Esophagus squamous epithelium (tissue), 5 donors: Measurements from ENCODE around the gene CETN1. TPM values are rescaled to one million over a fixed set of nuclear protein-coding genes. Genes with fewer than 3 reads are reported as not detected.

ENCODE experiments used
- DNase-seq: peaks from one replicate; lab custom pipeline; 2025; lab: John Stamatoyannopoulos, UW
- H3K27ac ChIP-seq, 4 donors: fragments of 200-600 bp; sonication (generic); one replicate each; pipeline ENCODE4 v1.5.1; 2016 to 2019; ENCODE audit warnings: mild to moderate bottlenecking in 1 of 4
- H3K27me3 ChIP-seq, 4 donors: fragments of 200-600 bp; sonication (generic); 1 replicate in 3 of 4; 2 replicates in 1 of 4; pipeline versions ENCODE4 v1.5.1 to v1.6.0; 2017 to 2021; ENCODE audit warnings: antibody characterized with exemption in 1 of 4
- H3K36me3 ChIP-seq, 3 donors: fragments of 200-600 bp; sonication (generic); one replicate each; pipeline ENCODE4 v1.5.1; 2016 to 2019
- H3K4me1 ChIP-seq, 3 donors: fragments of 200-600 bp; sonication (generic); one replicate each; pipeline ENCODE4 v1.5.1; 2017 to 2019
- H3K4me3 ChIP-seq, 4 donors: fragments of 200-600 bp; sonication (generic); 1 replicate in 3 of 4; 2 replicates in 1 of 4; pipeline ENCODE4 v1.5.1; 2016 to 2019; ENCODE audit warnings: mild to moderate bottlenecking in 2 of 4, moderate library complexity in 1 of 4
- H3K9me3 ChIP-seq, 3 donors: fragments of 200-600 bp; sonication (generic); one replicate each; pipeline ENCODE4 v1.5.1; 2016 to 2019
- POLR2A ChIP-seq, 4 donors: fragments of 450-650 bp; IDR thresholded peaks; one replicate each; pipeline ENCODE4 v1.6.1; 2017; ENCODE audit warnings: antibody characterized with exemption in 4 of 4, mild to moderate bottlenecking in 4 of 4, moderate library complexity in 3 of 4
- WGBS, 2 donors: methylation state at CpG; one replicate each; pipeline ENCODE4 v1.1.5; 2018; 5-methylcytosine and 5-hydroxymethylcytosine counted together
- intact Hi-C: fragments of 100-400 bp; cut with DNase I; formaldehyde crosslinking; loops from one replicate; pipeline ENCODE4 v1.15.0; 2022
- total RNA-seq, 4 donors: library from RNA; depleted of rRNA; stranded (reverse); fragments of >200 nt; gene quantifications; one replicate each; pipeline ENCODE4 v1.1.0, GENCODE V29; 2016
- TF ChIP-seq, protein P1 (sequence below), 6 experiments: fragments of 450-650 bp in 4 of 6; fragments of 200-600 bp in 2 of 6; sonication (generic) in 2 of 6; IDR thresholded peaks; one replicate each; pipeline ENCODE4 v1.5.1; 2016 to 2019; ENCODE audit warnings: antibody characterized with exemption in 6 of 6, mild to moderate bottlenecking in 4 of 6, moderate library complexity in 4 of 6
- donor health status: DM: yes; HTN: yes; CAD: no.

CETN1 gene
- total RNA-seq, 4 donors from 2014 or later: not detected

DNA sequence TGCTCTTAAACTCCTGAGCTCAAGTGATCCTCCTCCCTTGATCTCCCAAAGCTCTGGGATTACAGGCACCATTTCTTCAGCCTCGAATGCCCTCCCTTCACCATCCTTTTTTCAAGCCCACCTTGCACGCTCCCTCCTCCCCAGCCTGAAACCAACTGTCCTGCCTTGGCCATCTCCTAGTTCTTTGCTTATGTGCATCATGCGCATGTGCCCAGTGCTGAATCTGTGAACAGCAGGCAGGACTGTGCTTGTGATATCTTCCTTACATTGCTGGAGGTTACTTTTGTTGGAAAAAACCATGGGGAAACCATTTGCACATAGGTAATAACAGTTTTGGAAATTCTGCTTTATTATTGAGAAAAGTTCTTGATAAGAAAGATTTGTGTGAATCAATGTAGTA, 30.2 kb upstream of the CETN1 start:
- Histone ChIP-seq H3K4me3 (no peak overlapping the region), H3K27me3 (peaks cover 0 to 5% (median 0%) of the 10 kb centered on the region in 4 donors), H3K27ac (no peak overlapping the region), H3K9me3 (no peaks in the 10 kb centered on the region), H3K36me3 (no peaks in the 10 kb centered on the region), H3K4me1 (no peaks in the 10 kb centered on the region)
- no peak for TF ChIP-seq POLR2A (IDR thresholded peaks at IDR 0.05)
- TF ChIP-seq, protein P1, sequence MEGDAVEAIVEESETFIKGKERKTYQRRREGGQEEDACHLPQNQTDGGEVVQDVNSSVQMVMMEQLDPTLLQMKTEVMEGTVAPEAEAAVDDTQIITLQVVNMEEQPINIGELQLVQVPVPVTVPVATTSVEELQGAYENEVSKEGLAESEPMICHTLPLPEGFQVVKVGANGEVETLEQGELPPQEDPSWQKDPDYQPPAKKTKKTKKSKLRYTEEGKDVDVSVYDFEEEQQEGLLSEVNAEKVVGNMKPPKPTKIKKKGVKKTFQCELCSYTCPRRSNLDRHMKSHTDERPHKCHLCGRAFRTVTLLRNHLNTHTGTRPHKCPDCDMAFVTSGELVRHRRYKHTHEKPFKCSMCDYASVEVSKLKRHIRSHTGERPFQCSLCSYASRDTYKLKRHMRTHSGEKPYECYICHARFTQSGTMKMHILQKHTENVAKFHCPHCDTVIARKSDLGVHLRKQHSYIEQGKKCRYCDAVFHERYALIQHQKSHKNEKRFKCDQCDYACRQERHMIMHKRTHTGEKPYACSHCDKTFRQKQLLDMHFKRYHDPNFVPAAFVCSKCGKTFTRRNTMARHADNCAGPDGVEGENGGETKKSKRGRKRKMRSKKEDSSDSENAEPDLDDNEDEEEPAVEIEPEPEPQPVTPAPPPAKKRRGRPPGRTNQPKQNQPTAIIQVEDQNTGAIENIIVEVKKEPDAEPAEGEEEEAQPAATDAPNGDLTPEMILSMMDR (IDR thresholded peaks at IDR 0.05): no peak
- WGBS, 2 donors: 77 to 78% methylated on average over 3 of the region's 3 CpGs
- no peak for DNase-seq
- intact Hi-C loops: loop anchor here (10.0 kb wide), 1 partner anchor 55 kb away; no protein-coding TSS in a partner anchor

GRCh38 chr18:551404-552061, 28.6 kb upstream of the CETN1 start:
- Histone ChIP-seq H3K27ac (no peak overlapping the region), H3K4me1 (no peaks in the 10 kb centered on the region), H3K9me3 (no peaks in the 10 kb centered on the region), H3K27me3 (peaks cover 0 to 5% (median 0%) of the 10 kb centered on the region in 4 donors), H3K36me3 (no peaks in the 10 kb centered on the region), H3K4me3 (no peak overlapping the region)
- no peak for TF ChIP-seq POLR2A (IDR thresholded peaks at IDR 0.05)
- TF ChIP-seq, protein P1 (IDR thresholded peaks at IDR 0.05): no peak
- intact Hi-C loops: loop anchor here (10.0 kb wide), 1 partner anchor 57 kb away; no protein-coding TSS in a partner anchor
- no peak for DNase-seq
- WGBS, 2 donors: 73 to 74% methylated on average over 4 of the region's 4 CpGs

DNA sequence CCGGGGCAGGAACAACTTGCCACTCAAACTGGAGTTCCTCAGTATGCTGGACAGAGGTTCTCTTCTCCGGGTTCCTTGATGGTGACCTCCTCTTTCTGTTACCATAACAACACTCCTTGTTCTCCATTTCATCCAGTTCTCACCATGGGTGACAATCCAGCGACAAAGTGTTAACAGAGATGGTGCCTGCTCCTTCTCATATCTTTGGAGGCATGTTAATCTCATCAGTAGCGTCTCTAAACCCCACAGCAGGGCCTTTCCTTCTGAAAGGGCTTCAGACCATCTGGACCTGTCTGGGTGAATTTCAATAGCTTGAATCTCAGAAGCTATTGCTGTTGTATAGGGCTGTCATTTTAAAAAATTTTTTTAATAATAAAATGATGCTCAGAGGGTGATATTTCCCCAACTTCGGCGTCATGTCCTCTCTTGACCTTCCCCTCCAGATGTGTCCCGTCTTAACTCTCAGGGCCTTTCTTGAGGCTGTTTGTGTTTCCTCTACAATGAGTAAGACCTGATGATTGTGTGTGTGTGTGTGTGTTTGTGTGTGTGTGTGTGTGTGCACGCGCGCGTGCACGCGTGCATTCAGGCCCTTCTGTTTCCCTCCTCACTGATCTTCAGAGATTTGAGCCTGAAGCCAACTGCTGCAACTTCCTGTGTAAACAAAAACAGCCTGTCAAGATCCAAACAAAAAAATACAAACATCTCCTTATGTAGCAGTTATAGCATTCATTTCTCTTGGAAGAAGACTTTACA, 24.3 kb upstream of the CETN1 start:
- H3K36me3 ChIP-seq: no peaks in the 10 kb centered on the region
- WGBS, 2 donors: 73 to 75% methylated on average over 12 to 13 of the region's 13 CpGs
- TF ChIP-seq, protein P1 (IDR thresholded peaks at IDR 0.05): no peak
- TF ChIP-seq POLR2A (IDR thresholded peaks at IDR 0.05): no peak
- H3K9me3 ChIP-seq: no peaks in the 10 kb centered on the region
- no peak overlapping the region for H3K4me3 ChIP-seq
- intact Hi-C loops: loop anchor here (10.0 kb wide), 1 partner anchor 61 kb away; no protein-coding TSS in a partner anchor
- no peaks in the 10 kb centered on the region for H3K4me1 ChIP-seq
- no peak for DNase-seq
- no peaks in the 10 kb centered on the region for H3K27me3 ChIP-seq
- no peak overlapping the region for H3K27ac ChIP-seq

DNA sequence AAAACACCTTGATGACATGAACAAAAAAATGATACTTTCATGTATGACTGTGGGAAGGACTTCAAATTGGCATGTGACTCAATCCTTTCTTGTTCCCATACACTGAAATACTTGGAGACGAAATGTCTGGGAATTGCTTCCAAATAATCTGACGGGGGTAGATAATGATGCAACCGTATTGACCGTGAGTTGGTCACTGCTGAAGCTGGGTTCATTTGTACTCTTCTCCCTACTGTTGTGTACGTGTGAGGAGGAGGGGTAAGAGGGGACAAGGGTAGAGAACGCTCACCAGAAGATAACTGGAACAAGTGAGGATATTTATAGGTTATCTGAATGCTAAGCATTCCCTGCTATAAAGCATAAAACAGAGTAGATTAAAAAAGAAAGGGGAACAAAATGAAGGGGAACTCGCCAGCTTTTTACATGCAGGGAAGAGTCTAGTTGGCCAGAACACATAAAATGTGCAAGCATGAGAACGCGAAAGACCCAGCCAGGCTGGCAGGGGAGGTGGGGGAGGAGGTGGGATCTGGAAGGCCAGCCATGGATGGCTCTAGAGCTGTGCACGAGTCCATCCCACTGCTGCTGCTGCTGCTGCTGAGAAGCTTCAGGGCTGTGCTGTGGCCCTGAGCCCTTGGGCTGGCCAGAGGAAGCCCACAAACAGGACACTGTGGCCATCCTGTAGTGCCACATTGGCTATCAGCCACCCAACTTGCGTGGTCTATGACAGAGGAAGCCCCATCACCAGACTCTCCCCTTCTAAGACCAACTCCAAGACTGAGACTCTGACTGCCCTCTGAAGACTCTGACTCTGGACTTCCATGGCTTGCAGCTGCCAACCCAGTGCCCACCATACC, 15.2 kb upstream of the CETN1 start:
- Histone ChIP-seq H3K4me1 (no peaks in the 10 kb centered on the region), H3K36me3 (no peaks in the 10 kb centered on the region), H3K27ac (no peak overlapping the region), H3K27me3 (no peaks in the 10 kb centered on the region), H3K4me3 (no peak overlapping the region), H3K9me3 (no peaks in the 10 kb centered on the region)
- intact Hi-C loops: no loop called here
- TF ChIP-seq POLR2A (IDR thresholded peaks at IDR 0.05): no peak
- TF ChIP-seq, protein P1 (IDR thresholded peaks at IDR 0.05): no peak
- no peak for DNase-seq
- WGBS, 2 donors: 65 to 66% methylated on average over 11 of the region's 11 CpGs
